B cell (primary cell): ENCODE results near the gene MYD88.

Source experiments
- CTCF ChIP-seq: fragments of 200-600 bp; IDR thresholded peaks from one replicate; pipeline ENCODE4 v1.8.0; 2022; ENCODE audit warnings: antibody characterized with exemption, mild to moderate bottlenecking
- EZH2 ChIP-seq: IDR thresholded peaks from 2 replicates; pipeline ENCODE4 v1.6.1; 2012; ENCODE audit warnings: borderline replicate concordance, low read depth, mild to moderate bottlenecking, moderate library complexity, low read length; ENCODE audit not compliant: insufficient read depth, poor library complexity, severe bottlenecking

GRCh38 chr3:38090453-38090852, 48.0 kb upstream of the MYD88 start:
- TF ChIP-seq CTCF (no peak), EZH2 (no peak)
